ENCODE data around the gene CCNY. TPM values are rescaled to one million over a fixed set of nuclear protein-coding genes. Genes with fewer than 3 reads are reported as not detected.

Gene CCNY
- total RNA-seq, 4 donors from 2014 or later: 39.2 to 47.8 (median 40.9) TPM

DNA sequence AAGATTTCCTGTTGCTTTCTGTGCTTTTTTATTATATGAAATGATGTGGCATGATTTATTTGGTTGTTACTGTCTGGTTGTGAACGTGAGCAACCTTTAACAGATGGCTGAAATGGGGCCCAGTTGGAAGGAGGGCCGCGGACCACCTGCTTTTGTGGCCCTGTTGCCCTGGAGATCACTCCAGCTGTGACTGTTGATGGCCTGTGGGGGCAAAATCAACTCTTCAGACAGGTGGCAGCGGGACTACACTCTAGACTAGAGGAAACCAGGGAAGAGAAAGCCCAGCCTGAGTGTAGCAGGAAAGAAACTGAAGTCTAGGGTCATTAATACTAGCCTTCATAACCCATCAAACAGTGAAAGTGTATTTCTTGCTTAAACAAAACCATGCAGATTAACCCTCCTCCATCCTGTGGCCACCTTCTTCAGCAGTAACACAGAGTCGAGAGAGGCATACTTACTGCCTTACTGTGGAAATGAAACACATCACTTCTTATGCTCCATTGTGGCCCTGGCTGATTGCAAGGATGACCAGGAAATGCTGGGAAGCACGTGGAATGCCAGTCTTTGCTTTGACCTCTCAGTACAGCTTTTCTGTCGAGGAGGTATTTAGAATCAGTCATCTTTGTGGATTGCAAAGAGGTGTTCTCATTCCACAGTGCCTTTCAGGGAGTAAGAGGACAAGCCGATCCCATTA lies 80.5 kb downstream of the CCNY start:
- TF ChIP-seq, protein P1, sequence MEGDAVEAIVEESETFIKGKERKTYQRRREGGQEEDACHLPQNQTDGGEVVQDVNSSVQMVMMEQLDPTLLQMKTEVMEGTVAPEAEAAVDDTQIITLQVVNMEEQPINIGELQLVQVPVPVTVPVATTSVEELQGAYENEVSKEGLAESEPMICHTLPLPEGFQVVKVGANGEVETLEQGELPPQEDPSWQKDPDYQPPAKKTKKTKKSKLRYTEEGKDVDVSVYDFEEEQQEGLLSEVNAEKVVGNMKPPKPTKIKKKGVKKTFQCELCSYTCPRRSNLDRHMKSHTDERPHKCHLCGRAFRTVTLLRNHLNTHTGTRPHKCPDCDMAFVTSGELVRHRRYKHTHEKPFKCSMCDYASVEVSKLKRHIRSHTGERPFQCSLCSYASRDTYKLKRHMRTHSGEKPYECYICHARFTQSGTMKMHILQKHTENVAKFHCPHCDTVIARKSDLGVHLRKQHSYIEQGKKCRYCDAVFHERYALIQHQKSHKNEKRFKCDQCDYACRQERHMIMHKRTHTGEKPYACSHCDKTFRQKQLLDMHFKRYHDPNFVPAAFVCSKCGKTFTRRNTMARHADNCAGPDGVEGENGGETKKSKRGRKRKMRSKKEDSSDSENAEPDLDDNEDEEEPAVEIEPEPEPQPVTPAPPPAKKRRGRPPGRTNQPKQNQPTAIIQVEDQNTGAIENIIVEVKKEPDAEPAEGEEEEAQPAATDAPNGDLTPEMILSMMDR (IDR thresholded peaks at IDR 0.05; ENCODE audit: low read depth): no peak

DNA sequence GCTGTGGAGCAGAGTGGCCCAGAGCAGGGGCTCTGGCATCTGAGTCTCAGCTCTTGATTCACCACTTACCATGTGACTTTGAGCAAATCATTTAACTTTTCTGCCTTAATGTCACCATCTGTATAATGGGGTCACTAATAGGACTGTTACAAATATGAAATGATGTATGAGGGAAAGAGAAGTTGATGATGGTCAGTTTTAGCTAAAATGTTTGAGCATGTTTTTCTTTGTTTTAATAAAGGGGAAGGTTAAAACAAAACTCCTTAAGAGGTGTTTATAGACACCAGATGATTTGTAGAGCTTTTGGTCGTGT lies 81.0 kb downstream of the CCNY start:
- TF ChIP-seq, protein P1 (IDR thresholded peaks at IDR 0.05; ENCODE audit: low read depth): no peak

GRCh38 chr10:35417795-35418194 lies 81.5 kb downstream of the CCNY start:
- TF ChIP-seq, protein P1 (IDR thresholded peaks at IDR 0.05; ENCODE audit: low read depth): no peak

- TF ChIP-seq, protein P1 (IDR thresholded peaks at IDR 0.05; ENCODE audit: low read depth): no peak
These were observed 83.7 kb downstream of the CCNY start for GRCh38 chr10:35420044-35420443.

DNA sequence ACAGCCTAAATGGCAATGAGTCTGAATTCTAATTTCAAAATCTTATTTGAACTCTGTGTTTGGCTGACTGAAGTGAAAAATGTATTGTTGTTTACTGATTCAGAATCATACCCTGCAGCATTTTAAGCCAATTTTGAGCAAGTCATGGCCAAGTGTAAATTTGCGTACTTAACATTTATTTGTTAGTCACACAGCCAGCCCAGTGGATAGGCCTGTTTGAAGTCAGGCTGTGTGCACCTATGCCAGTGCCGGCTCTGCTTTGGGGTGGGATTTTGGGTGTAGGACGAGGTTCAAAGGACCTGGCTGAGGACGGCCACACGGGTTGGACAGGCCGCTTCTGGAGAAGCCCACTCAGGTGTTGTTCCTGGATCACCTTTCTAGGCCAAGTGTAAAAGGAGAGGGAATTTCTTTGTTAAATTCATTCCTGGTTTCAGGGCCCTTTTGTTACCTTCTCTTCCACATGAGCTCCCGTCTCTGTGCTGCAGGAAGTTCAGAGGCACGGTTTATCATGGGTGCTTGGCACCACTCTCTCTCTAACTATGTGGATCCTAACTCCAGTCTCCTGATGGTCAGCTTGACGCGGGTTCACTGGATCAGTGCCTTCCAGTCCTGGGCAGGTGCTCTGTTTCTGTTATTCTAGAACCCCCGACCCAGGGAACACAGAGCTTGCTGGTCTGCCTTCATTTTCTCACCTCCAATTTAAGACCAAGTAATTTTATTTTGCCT lies 84.7 kb downstream of the CCNY start:
- TF ChIP-seq, protein P1 (IDR thresholded peaks at IDR 0.05; ENCODE audit: low read depth): no peak

GRCh38 chr10:35421553-35422178 lies 85.4 kb downstream of the CCNY start:
- TF ChIP-seq, protein P1 (IDR thresholded peaks at IDR 0.05; ENCODE audit: low read depth): no peak

DNA sequence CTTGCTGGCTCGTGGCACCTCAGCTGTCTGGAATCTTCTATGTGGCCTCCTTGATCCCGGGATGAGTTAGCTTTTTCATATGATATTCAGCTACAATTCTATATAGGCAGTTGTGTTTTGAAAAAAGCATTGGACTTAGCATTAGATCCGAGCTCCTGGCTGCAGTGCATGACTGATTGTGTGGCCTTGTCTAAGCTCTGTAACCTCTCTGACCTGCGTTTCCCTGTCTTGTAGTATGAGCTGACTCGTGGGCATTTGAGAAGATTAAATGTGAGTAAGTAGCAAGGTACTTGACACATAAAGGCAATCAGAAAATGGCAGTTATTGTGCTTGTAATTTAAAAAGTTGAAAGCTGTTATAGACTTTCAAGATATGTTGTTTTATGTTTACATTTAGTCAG lies 85.9 kb downstream of the CCNY start:
- TF ChIP-seq, protein P1 (IDR thresholded peaks at IDR 0.05; ENCODE audit: low read depth): no peak
